NK-92 treated with Interleukin-12 subunit alpha and Interleukin-12 subunit beta, amount 100 ng/mL, for 24 hours (cell line): ENCODE data around the gene BRSK2.

Experiments
- DNase-seq: peaks from one replicate; lab custom pipeline; 2025; lab: John Stamatoyannopoulos, UW

The BRSK2 gene

DNA sequence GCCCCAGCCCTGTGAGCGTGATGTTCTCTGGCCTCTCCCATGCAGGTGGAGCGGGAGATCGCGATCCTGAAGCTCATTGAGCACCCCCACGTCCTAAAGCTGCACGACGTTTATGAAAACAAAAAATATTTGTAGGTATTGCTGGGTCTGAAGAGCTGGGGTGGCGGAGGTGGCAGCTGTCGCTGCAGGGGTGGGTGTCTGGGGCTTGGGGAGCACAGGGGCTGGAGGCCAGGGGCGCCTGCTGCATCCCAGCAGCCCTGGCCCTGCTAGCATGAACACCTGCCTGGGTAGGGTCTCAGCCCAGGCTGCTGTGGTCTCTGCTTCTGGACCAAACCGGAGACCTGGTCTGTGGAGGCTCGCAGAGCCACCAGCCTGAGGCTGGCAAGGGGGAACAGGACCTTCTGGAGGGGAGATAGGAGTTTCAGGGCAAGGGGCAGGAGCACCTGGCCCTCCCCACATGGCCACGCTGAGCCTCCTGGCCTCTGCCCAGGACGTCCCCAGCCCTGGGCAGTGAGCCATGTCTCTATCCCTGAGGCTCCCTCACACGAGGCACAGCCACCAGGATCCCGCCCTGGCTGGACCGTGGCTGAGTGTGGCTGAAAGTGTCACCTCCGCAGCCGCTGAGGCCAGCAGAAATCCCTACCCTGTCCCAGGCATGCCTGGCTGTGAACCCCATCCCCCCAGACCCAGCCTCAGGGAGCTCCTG is 48.7 kb downstream of the BRSK2 start:
- DNase-seq = no peak

DNA sequence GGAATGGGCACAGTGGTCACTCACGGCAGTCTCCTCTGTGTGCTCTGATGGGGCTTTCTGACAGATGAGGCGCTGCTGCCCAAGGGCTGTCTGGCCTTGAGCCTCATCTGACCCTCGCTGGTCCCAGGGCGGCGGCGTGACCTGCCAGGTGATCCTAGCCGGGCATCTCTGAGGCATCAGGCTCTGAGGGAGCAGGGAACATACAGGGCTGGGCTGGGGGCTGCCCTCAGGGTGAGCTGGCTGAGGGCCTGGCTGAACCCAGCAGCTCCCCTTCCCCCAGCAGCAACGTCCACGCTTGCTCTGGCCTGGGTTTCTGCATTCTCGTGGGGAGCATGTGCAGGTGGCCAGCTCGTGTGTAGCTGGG is 49.2 kb downstream of the BRSK2 start:
- DNase-seq = no peak

DNA sequence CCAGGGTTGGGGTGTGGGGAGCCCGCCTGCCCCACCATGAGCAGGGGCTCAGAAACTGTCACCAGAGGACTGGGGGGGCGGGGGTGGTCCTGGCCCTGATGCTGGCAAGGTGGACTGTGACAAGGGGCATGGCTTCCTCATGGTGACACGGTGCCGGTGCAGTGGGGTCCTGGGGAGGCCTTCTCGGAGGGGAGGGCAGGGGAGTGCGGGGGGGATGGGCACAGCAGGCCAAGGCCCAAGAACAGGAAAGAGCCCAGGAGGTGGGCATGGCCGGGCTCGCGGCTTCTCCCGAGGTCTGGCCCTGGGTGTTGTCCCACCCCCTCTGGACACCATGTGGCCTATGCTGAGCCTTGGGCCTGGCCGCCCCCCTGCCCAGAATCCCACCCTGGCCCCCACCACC is 49.6 kb downstream of the BRSK2 start:
- no peak for DNase-seq

DNA sequence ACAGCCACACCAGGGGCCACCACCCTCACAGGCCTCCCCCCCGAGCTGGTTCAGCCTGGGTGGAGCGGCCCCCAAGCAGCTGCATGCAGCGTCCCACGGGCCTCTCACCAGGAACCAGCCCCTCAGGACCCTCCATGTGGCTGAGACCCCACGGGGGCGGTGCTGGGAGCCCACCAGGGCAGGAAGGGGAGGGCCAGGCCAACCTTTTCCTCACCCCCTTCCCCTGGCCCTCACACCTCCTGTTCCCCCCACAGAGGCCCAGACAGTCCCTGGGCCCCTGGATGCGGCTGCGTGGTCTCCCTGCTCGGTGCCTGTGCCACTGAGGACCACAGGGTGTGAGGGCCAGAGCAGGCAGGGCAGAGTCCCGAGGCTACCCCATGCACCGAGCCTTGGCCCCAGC is 50.3 kb downstream of the BRSK2 start:
- no peak for DNase-seq

DNA sequence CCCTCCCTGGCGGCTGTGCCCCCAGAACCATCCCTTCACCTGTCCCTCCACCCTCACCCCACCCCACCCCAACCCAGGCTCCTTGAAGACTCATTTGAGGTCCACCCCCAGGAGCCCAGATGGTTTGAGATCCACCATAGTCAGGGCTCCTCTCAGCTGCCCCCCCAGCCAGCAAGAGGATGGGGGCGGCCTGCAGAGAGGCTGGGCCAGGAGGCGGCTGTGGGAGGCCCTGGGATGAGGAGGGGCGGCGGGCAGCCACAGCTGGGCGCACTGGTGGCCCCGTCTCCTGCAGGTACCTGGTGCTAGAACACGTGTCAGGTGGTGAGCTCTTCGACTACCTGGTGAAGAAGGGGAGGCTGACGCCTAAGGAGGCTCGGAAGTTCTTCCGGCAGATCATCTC is 50.8 kb downstream of the BRSK2 start:
- no peak for DNase-seq

DNA sequence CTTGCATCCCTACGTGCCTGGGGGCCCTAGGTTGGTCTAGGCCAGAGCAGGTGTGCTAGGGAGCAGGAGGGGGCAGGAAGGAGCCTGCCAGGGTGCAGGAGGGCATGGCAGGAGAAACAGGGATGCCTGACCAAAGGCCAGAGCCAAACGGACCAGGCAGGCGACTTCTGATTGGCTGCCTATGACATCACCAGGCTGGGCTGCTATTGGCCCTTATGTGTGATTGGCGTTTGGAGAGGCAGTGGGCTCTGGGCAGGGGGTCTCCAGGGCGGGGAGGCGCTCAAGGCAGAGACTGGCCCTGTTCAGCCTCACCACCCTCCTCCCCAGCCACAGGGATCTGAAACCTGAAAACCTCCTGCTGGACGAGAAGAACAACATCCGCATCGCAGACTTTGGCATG is 52.4 kb downstream of the BRSK2 start:
- DNase-seq = no peak

DNA sequence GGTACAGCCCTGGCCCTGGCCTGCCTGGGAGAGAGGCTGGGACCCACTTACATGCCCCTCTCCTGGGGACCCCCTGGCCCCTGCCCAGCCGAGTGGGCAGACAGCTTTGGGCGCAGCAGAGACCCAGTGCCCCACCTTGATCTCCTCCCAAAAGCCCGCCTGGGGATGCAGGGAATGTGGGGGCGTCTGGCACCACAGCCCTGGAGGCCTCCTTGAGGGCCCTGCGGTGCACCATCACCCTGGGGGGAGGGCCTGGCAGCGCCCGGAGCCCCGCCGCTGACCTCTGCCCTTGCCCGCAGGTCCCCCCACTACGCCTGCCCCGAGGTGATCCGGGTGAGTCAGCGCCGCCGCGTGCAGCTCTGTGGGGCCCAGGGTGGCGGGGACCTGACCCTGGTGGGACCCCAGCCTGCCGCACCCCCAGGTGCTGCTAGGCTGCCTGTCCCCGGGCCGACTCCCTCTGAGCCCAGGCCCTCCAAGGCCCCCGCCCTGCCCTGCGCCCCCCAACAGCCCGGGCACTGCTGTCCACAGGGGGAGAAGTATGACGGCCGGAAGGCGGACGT is 53.2 kb downstream of the BRSK2 start:
- no peak for DNase-seq

DNA sequence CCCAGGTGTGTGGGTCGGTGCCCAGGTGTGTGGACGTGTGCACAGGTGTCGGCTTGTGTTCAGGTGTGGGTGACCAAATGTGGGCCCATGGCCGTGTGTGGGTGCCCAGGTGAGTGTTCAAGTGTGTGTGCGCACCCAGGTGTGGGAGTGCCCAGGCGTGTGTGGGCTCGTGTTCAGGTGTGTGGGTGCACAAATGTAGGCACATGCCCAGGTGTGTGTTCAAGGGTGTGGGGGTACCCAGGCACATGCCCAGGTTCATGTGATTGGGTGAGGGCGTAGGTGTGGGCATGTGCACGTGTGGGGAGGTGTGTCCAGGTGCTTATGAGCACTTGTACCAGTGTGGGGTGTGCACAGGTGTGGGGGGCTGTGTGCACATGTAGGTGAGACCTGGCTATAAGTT is 54.0 kb downstream of the BRSK2 start:
- DNase-seq = no peak

DNA sequence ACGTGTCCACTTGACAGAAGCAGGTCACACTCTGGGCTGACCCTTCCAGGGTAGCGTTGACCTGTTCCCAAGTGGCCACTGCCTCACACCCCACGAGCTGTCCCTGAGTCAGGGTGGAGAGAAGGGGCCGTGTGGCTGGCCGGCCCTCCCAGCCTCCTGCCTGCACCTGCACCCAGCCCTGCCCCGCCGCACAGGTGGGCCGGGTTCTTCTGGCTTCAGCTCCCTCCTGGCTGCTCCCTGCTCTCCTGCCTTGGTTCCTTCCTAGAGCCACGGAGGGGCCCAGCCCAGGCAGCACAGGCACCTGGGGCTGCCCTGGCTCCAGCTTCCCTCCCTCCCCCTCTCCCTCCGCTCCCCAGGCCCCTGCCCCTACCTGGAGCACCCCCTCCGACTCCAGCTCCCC is 54.6 kb downstream of the BRSK2 start:
- no peak for DNase-seq

DNA sequence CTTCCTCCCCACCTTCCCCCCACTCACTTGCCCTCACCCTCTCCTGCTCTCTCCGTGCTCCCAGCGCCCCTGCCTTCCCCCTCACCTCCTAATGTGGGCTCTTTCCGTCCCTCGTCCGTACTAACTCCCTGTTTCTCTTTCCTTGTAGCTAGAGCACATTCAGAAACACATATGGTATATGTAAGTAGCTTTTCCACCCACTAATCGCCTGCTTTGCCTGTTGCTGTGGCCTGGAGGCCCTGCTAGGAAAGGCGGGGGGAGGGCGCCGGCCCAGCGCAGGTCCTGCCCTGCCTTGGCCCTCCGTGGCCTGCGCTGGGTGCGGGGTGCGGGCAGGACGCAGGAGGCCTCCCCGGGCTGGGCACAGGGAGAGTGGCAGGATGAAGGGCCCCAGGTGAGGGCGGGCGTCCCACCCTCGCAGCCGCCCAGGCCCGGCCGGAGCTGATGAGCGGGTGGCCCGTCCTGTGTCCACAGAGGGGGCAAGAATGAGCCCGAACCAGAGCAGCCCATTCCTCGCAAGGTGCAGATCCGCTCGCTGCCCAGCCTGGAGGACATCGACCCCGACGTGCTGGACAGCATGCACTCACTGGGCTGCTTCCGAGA is 55.2 kb downstream of the BRSK2 start:
- no peak for DNase-seq

DNA sequence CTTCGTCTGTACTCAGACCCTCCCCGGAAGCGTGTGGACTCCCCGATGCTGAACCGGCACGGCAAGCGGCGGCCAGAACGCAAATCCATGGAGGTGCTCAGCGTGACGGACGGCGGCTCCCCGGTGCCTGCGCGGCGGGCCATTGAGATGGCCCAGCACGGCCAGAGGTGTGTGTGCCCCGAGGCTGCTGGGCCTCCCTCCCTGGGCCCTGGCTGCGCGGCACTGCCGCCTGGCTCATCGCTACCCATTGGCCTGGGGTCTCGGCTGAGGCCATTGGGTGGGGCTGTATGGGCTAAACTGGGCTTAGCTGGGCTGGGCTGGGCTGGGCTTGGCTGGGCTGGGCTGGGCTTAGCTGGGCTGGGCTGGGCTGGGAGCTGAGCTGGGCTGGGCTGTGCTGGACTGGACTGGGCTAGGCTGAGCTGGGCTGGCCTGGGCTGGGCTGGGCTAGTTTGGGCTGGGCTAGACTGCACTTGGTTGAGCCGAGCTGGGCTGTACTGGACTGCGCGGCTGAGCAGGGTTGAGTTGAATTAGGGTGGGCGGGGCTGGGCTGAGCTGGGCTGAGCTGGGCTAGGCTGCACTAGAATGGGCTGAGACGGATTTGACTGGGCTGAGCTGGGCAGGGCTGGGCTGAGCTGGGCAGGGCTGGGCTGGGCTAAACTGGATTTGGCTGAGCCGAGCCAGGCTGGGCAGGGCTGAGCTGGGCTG is 56.2 kb downstream of the BRSK2 start:
- DNase-seq = no peak

DNA sequence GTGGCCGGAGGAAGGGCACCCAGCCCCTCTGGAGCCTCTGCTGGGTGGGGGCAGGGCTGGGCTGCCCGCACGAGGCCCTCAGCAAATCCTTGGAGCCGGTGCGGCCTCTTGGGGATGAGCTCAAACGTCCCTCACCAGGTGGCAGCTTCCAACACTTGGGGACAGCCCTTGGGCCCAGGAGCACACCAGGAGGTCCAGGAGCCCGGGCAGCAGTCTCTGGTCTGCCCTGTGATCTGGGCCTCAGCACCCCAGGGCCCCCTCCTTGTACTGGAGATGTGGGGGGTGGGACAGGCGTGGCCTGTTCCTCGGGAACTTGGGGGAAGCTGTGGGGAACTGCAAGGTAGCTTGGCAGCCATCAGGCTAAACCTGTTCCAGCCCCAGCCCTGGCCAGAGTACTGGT is 56.9 kb downstream of the BRSK2 start:
- DNase-seq = no peak

DNA sequence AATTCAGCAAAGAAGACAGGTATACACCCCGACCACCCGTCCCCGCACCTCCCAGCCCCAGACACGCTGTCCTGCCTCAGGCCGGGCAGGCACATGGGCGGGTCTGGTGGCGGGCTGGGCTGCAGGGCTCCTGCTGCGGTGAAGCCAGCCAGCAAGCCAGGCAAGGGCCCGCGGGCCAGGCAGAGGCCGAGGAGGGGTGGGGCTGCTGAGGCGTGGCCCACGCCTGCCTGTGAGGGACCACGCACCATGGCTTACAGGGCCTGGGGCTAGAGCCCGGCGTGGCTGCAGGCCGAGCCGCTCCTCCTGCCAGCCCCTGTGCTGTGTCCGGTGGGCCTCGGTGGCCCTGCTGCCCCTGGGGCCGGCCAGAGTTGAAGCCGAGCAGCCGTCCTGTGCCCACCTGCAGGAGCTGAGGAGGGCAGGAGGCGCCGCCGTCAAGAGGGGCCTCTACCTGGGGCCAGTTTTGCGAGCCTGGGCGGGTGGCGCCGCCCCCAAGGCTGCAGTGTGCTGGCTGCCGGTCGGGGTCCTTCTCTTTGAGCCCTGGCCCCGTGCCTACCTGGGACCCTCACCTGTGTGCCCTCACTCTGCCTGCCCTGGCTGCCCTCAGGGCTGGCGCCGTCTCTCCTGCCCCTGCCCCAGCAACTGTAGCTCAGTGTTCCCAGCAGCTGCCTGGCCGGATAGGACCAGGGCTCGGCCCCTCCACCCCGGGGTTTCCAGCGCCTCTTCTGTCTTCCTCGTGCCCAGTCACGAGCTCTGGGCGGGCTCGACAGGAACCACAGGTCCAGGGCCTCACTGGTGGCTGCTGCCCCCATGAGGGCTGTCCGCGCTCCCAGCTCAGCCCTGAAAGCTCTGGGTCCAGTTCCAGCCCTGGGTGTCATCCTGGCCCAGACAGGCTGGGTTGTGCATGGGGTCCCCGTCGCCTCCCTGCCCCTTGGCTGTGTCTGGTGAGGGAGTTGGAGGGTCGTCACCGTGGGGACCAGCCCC is 58.4 kb downstream of the BRSK2 start:
- DNase-seq = no peak

DNA sequence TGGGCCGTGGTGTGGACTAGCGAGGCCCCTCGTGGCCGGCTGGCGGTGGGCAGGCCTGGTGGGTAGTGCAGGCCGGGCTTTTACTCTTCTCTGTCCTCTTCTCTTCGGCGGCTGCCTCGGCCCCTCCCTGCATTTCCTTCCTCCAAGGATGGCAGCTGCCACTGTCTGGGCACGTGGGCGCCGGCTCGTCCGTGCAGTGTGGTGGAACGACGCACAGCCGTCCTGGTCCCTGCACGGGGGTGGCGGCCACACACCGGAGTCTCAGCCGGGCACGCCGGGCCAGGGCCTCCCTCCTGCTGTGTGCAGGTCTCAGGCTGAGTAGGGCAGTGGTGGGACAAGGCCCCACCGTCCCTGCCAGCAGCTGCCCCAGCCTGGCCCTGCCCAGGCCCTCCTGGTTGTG is 59.1 kb downstream of the BRSK2 start:
- no peak for DNase-seq

DNA sequence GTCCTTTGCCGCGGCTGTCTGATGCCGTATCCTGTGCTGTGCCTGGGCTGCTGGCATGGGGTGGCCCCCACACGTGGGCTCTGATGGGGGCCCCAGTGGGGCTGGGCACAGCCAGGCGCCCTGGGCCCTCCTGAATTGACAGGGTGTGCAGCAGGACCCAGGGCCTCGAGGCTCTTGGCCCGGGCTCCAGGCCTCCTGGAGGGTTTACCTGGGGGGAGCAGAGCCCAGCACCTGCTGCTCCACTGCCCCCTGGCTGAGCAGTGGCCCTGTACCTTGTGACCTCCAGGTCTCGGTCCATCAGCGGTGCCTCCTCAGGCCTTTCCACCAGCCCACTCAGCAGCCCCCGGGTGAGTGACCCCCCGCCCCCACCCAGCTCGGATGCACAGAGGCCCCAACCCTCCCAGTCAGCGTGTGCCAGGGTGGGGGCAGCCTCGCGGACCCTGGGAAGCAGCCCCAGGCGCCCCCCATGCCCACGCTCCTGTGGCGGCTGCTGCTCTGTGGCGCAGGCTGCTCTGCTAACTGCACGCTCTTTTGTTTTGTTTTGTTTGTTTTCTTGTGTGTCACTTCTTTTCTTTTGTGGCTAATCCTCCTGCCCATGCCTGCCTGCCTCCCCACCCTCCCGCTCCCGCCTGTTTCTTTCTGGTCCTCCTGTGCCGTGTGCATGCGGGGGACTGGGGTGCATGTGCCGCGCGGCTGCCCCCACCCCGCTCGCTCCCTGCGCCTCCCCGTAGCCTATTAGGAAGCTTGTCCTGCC is 59.9 kb downstream of the BRSK2 start:
- no peak for DNase-seq

DNA sequence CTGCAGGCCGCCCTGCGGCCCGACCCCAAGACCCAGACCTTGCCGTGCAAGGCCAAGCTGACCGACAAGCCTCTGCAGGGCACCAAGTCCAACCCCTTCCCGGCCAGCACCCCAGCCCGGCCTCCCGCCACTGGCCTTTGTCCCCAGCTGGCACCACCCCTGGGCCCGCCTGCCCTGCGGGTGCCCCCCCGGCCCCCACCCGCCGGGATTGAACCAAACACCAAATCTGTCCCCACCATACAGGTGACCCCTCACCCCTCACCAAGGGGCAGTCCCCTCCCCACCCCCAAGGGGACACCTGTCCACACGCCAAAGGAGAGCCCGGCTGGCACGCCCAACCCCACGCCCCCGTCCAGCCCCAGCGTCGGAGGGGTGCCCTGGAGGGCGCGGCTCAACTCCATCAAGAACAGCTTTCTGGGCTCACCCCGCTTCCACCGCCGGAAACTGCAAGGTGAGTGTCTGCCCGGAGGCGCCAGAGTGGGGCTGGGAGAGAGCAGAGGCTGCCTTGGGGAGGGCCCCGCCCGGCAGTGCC is 60.7 kb downstream of the BRSK2 start:
- no peak for DNase-seq

DNA sequence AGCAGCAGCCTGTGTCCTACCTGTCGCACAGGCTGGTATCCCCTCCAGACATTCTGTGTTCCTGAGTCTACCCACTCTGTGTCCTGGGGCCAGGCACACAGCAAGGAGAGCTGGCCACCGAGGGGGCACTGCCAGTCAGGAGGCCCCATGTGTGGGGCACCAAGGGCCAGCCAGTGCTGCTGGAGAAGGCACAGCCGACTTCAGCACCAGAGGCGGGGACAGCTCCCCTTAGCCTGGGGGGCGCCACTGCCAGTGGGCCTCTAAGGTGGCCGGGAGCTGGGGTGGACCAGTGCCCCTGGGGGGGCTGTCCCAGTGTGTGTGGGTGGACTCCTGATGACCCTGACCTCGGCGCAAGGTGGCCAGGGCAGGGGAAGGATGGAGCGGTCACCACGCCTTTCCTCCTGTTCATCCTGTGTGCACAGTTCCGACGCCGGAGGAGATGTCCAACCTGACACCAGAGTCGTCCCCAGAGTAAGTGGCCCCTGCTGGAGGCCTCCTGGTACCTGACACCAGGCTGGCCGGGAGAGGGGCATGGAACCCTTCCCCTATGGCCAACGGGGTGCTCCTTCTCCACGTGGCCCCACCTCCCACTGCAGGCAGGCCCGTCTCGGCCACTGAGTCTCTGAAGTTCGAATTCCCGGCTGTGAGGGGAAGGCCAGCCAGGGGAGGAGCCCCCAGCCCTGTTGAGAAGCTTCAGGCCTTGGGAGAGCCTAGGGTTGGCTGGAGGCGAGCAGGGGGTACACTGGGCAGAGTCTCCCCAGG is 61.4 kb downstream of the BRSK2 start:
- DNase-seq = no peak

DNA sequence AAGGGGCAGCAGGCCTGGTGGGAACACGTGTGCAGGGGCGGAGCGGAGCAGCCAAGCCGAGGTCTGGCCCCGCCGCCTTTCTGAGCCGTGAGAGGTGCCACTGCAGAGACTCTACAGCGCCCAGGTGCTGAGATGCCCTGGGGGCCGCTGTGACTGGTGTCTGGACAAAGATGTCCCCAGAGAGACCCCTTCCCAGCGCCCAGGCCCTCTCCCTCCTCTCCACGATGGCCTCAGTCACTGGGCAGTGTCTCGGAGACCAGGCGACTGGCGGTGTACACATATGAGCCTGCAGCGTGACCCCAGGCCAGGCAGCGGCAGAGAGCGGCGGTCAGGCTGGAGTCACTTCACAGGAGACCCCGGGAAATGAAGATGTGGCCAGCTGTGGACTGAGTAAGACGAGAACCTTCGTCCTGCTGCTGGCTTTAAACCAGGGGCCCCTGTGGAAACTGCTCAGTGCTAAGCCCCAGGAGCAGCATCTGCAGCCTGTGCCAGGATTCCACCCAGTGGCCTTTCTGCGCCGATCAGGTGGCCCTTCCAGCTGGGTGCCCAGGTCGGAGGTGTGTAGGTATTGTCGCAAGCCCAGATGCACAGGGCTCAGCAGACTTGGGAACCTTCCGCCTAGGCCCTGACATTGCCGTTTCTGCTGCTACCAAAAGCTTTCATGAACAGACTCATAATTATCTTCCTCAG is 62.2 kb downstream of the BRSK2 start:
- no peak for DNase-seq

DNA sequence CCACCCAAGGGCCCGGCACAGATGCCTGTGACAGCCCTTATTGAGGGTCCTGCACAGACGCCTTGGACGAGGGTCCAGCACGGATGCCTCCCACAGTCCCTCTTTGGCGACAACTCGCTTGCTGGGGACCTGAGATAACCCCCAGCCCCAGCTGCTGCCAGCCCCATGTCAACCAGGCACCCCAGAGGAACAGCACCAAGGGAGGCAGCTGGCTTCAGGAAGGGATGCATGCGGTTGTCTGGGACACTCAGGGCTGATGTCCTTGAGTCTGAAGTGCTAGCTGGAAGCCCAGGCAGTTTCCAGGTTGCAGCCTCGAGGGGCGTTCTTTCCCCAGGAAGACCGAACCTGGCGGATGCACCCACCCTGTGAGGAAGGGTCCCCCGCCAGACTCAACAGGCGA is 63.0 kb downstream of the BRSK2 start:
- DNase-seq = no peak

DNA sequence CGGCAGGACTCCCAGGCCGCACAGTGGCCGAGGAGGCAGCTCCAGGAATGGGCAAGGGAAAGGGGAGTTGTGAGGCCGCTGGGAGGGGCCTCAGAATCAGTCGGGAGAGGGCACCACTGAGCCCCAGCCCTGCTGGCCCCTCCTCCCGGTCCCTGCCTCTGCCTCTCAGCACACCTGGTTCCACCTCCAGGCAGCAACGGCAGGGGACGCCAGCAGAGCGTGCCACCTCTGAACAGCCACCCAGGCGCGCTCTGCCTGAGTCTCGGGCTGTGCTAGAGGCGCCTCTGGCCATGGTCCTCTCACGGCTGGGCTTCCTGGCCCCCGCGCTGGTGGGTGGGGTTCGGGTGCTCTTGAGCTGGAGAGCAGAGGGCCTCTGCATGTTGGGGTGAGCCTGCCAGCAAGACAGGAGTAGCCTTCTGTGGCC is 63.9 kb downstream of the BRSK2 start:
- DNase-seq = no peak
